ENCODE measurements around the gene PRDX6. TPM values are rescaled to one million over a fixed set of nuclear protein-coding genes. Genes with fewer than 3 reads are reported as not detected.

Gene PRDX6
- total RNA-seq, 6 donors from 2014 or later, result 94.3 to 330 (median 212) TPM

GRCh38 chr1:173476665-173477285 is 360 bp upstream of the PRDX6 start:
- H3K9me3 ChIP-seq, result no peaks in the 10 kb centered on the region
- ATAC-seq (ENCODE audit: low FRiP score in 2 of 2) (peak; percentile 92 to 94), DNase-seq (peak; percentile 97)
- H3K4me1 ChIP-seq, result peaks cover 32 to 53% (median 48%) of the 10 kb centered on the region in 4 donors
- peaks cover 8 to 18% (median 9%) of the 10 kb centered on the region in 4 donors for H3K36me3 ChIP-seq
- H3K4me3 ChIP-seq, result peak overlapping the region; percentile 66 to 92 (median 79)
- WGBS, 2 donors, result 0 to 5% methylated on average over 7 to 21 of the region's 62 CpGs
- no peaks in the 10 kb centered on the region for H3K27me3 ChIP-seq
- H3K27ac ChIP-seq, result peak overlapping the region; percentile 96 to 98 (median 98)
- TF ChIP-seq POLR2AphosphoS5 (IDR thresholded peaks at IDR 0.05), result peak; percentile 44 to 74
- peak in 3 of 4 donors; percentile 62 to 84 (median 78) for TF ChIP-seq POLR2A (IDR thresholded peaks at IDR 0.05)
- peak in 1 of 6 experiments; percentile 8 for TF ChIP-seq CTCF (IDR thresholded peaks at IDR 0.05)
- TF ChIP-seq EP300 (IDR thresholded peaks at IDR 0.05), result no peak

GRCh38 chr1:173478094-173478674 is 1.0 kb downstream of the PRDX6 start:
- peaks cover 32 to 53% (median 47%) of the 10 kb centered on the region in 4 donors for H3K4me1 ChIP-seq
- 11% methylated on average over 7 to 9 of the region's 9 CpGs for WGBS, 2 donors
- H3K27me3 ChIP-seq, result no peaks in the 10 kb centered on the region
- peak overlapping the region; percentile 76 to 92 (median 79) for H3K4me3 ChIP-seq
- H3K9me3 ChIP-seq, result no peaks in the 10 kb centered on the region
- H3K36me3 ChIP-seq, result peaks cover 21 to 32% (median 22%) of the 10 kb centered on the region in 4 donors
- TF ChIP-seq EP300 (IDR thresholded peaks at IDR 0.05), result peak in 1 of 4 donors; percentile 53
- peak; percentile 64 to 74 for TF ChIP-seq POLR2AphosphoS5 (IDR thresholded peaks at IDR 0.05)
- no peak for TF ChIP-seq POLR2A (IDR thresholded peaks at IDR 0.05)
- TF ChIP-seq CTCF (IDR thresholded peaks at IDR 0.05), result no peak
- peak overlapping the region; percentile 95 to 98 (median 98) for H3K27ac ChIP-seq
- ATAC-seq (ENCODE audit: low FRiP score in 2 of 2), result peak; percentile 78 to 88
- peak in 1 of 2 donors; percentile 87 for DNase-seq

DNA sequence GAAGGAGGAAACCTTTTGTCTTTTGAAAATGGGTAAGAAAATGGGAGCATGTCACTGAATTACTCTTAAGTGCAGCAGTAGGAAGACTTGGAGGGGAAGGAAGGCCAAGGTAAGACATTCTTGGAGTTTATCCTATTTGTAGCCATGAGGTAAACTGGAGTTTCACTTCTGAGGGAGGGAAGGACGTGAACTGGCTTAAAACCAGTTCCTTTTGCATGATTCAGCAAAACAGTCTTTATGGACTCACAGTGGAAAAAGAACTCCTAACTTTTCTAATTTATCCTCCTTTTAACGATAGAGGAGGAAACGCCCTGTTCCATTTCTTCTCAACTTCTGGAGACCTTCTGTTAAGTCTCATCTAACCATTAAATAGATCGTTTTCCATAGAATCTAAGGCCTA is 2.5 kb downstream of the PRDX6 start:
- WGBS, 2 donors, result 66 to 74% methylated on average over 4 of the region's 4 CpGs
- DNase-seq (no peak), ATAC-seq (ENCODE audit: low FRiP score in 2 of 2) (no peak)
- TF ChIP-seq CTCF (IDR thresholded peaks at IDR 0.05), result no peak
- TF ChIP-seq EP300 (IDR thresholded peaks at IDR 0.05), result no peak
- TF ChIP-seq POLR2A (IDR thresholded peaks at IDR 0.05), result no peak
- no peak for TF ChIP-seq POLR2AphosphoS5 (IDR thresholded peaks at IDR 0.05)
- H3K4me3 ChIP-seq, result peak overlapping the region in 1 of 4 donors; percentile 81
- peak overlapping the region in 1 of 4 donors; percentile 98 for H3K27ac ChIP-seq
- H3K36me3 ChIP-seq, result peaks cover 29 to 47% (median 34%) of the 10 kb centered on the region in 4 donors
- H3K4me1 ChIP-seq, result peaks cover 32 to 41% (median 38%) of the 10 kb centered on the region in 4 donors
- H3K9me3 ChIP-seq, result no peaks in the 10 kb centered on the region
- no peaks in the 10 kb centered on the region for H3K27me3 ChIP-seq

GRCh38 chr1:173481195-173481772 is 4.1 kb downstream of the PRDX6 start:
- no peak overlapping the region for H3K4me3 ChIP-seq
- WGBS, 2 donors, result 69 to 89% methylated on average over 1 of the region's 1 CpG
- TF ChIP-seq POLR2A (IDR thresholded peaks at IDR 0.05) (no peak), EP300 (IDR thresholded peaks at IDR 0.05) (no peak), CTCF (IDR thresholded peaks at IDR 0.05) (no peak), POLR2AphosphoS5 (IDR thresholded peaks at IDR 0.05) (no peak)
- H3K4me1 ChIP-seq, result peaks cover 20 to 26% (median 24%) of the 10 kb centered on the region in 4 donors
- ATAC-seq (ENCODE audit: low FRiP score in 2 of 2), result no peak
- DNase-seq, result no peak
- H3K27me3 ChIP-seq, result no peaks in the 10 kb centered on the region
- H3K36me3 ChIP-seq, result peaks cover 43 to 63% (median 49%) of the 10 kb centered on the region in 4 donors
- no peaks in the 10 kb centered on the region for H3K9me3 ChIP-seq
- no peak overlapping the region for H3K27ac ChIP-seq

Data from upper lobe of left lung (tissue), 6 donors.